ENCODE data around the gene TNIP2. TPM values are rescaled to one million over a fixed set of nuclear protein-coding genes. Genes with fewer than 3 reads are reported as not detected.

The TNIP2 gene
- total and polyA plus RNA-seq, 2 experiments from 2014 or later, result 40.6 to 55.2 TPM

DNA sequence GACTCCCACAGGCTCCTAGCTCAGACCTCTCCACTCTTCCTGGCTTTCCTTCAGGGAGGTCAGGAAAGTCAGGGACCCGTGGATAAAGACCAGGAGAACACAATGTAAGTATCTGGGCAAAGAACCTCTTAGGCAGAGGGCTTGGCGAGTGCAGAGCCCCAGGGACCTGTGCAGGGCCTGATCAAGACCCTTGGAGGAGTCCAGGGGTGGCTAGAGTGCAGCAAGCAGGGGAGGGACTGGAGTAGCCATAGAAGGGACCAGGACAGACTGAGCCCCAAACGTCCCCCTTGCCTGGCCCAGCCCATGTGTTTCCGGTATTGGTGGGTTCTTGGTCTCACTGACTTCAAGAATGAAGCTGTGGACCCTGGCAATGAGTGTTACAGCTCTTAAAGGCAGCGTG, 5.9 kb upstream of the TNIP2 start:
- no peak overlapping the region for H2AFZ ChIP-seq
- WGBS, 2 experiments (ENCODE audit: low coverage in 1 of 2, low lambda C conversion rate in 2 of 2, missing lambda C conversion rate in 2 of 2), result 47 to 53% methylated on average over 5 of the region's 5 CpGs
- no peaks in the 10 kb centered on the region for H3K4me1 ChIP-seq (ENCODE audit: insufficient read depth)
- in situ Hi-C loops (cut with MboI), result no loop called here
- no peak overlapping the region for H3K4me3 ChIP-seq
- H3K27ac ChIP-seq, result no peak overlapping the region
- H3K36me3 ChIP-seq (ENCODE audit: low read depth), result no peaks in the 10 kb centered on the region
- DNase-seq, result no peak
- H3K9me3 ChIP-seq (ENCODE audit: low read depth), result no peaks in the 10 kb centered on the region
- TF ChIP-seq EZH2 (IDR thresholded peaks at IDR 0.05; ENCODE audit: insufficient read depth, poor library complexity, severe bottlenecking), result no peak
- TF ChIP-seq EZH2phosphoT487 (IDR thresholded peaks at IDR 0.05; ENCODE audit: insufficient read depth, low read depth), result no peak
- no peaks in the 10 kb centered on the region for H3K27me3 ChIP-seq (replicated peaks; ENCODE audit: insufficient read depth)
- no peak overlapping the region for H3K9ac ChIP-seq
- H3K4me2 ChIP-seq (ENCODE audit: unreplicated experiment), result no peak overlapping the region
- H3K9me2 ChIP-seq (ENCODE audit: insufficient read depth), result no peaks in the 10 kb centered on the region
- no peaks in the 10 kb centered on the region for H3K79me2 ChIP-seq (ENCODE audit: insufficient read depth)
- 0 out of 2 replicates have a peak, but pooled peaks cover 3% of the 10 kb centered on the region for H3F3A ChIP-seq (ENCODE audit: insufficient read depth)
- no peaks in the 10 kb centered on the region for H4K20me1 ChIP-seq (ENCODE audit: insufficient read depth)

DNA sequence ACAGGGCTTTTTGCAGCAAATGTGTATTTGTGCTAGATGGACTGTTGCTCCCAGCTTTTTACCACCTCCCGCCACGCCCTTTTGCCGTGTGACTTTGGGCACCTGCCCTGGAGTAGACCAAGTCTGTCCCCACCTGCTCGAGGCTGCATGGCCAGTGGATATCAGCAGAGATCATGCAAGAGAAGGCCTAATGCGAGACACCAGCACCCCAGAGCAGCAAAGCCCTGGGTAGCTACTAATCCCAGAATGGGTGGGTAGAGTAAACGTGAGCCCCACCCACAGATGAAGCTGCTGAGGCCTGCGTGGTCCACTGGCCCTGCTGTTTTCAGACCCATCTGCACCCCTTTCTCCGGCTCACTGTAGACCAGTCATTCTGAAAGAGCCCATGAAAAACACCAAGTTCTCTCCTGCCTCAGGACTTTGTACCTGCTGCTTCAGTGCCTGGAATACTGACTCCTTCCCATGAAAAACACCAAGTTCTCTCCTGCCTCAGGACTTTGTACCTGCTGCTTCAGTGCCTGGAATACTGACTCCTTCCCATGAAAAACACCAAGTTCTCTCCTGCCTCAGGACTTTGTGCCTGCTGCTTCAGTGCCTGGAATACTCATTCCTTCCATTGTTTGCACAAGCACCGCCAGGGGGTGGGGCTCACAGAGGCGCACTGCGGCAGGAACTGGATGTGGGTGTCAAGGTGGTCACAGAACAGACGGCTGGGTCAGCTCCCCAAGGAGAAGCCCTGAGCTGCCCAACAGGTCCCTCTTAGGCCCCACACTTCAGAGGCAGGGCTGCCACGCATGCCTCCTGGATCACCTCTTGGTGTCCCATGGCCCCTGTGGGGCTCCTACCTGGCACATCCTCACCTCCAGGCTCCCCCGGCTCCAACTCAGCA, 5.1 kb upstream of the TNIP2 start:
- WGBS, 2 experiments (ENCODE audit: low coverage in 1 of 2, low lambda C conversion rate in 2 of 2, missing lambda C conversion rate in 2 of 2), result 71 to 74% methylated on average over 14 of the region's 14 CpGs
- Histone ChIP-seq H3K4me2 (ENCODE audit: unreplicated experiment) (no peak overlapping the region), H3K4me1 (ENCODE audit: insufficient read depth) (no peaks in the 10 kb centered on the region), H3K79me2 (ENCODE audit: insufficient read depth) (no peaks in the 10 kb centered on the region), H3K27me3 (replicated peaks; ENCODE audit: insufficient read depth) (no peaks in the 10 kb centered on the region), H4K20me1 (ENCODE audit: insufficient read depth) (no peaks in the 10 kb centered on the region), H3K9me3 (ENCODE audit: low read depth) (no peaks in the 10 kb centered on the region), H3K9me2 (ENCODE audit: insufficient read depth) (no peaks in the 10 kb centered on the region), H3K27ac (no peak overlapping the region), H3F3A (ENCODE audit: insufficient read depth) (0 out of 2 replicates have a peak, but pooled peaks cover 3% of the 10 kb centered on the region), H3K36me3 (ENCODE audit: low read depth) (no peaks in the 10 kb centered on the region), H2AFZ (no peak overlapping the region), H3K4me3 (no peak overlapping the region), H3K9ac (no peak overlapping the region)
- in situ Hi-C loops (cut with MboI), result no loop called here
- TF ChIP-seq EZH2phosphoT487 (IDR thresholded peaks at IDR 0.05; ENCODE audit: insufficient read depth, low read depth) (no peak), EZH2 (IDR thresholded peaks at IDR 0.05; ENCODE audit: insufficient read depth, poor library complexity, severe bottlenecking) (no peak)
- DNase-seq, result no peak

DNA sequence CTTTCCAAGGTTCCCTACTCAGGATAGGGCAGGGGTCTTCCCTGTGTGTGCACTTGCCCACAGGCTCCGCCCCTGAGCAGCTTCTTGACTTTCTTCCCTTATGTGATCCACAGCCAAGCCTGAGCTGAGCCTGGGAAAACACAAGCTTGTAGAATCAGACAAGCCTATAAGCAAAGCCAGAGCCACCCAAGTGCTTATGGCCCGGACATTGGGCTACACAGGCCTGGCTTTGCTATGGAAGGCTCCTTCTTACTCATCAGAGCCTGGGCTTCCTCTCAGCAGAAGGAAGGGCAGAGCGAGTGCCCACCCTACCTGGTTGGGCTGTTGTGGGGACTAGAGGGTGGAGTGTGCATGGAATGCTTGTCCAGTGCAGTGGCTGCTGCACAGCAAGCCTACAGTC, 1.3 kb upstream of the TNIP2 start:
- H3K36me3 ChIP-seq (ENCODE audit: low read depth), result no peaks in the 10 kb centered on the region
- H3K4me2 ChIP-seq (ENCODE audit: unreplicated experiment), result no peak overlapping the region
- 98% methylated on average over 3 of the region's 3 CpGs for WGBS, 2 experiments (ENCODE audit: low coverage in 1 of 2, low lambda C conversion rate in 2 of 2, missing lambda C conversion rate in 2 of 2)
- H3K4me3 ChIP-seq, result no peak overlapping the region
- in situ Hi-C loops (cut with MboI), result no loop called here
- no peak overlapping the region for H3K9ac ChIP-seq
- H3K79me2 ChIP-seq (ENCODE audit: insufficient read depth), result peaks cover 34% of the 10 kb centered on the region
- H3K27ac ChIP-seq, result no peak overlapping the region
- no peak overlapping the region for H2AFZ ChIP-seq
- DNase-seq, result no peak
- no peaks in the 10 kb centered on the region for H3F3A ChIP-seq (ENCODE audit: insufficient read depth)
- H3K4me1 ChIP-seq (ENCODE audit: insufficient read depth), result no peaks in the 10 kb centered on the region; the same call in 1 of the 2 replicates
- TF ChIP-seq EZH2phosphoT487 (IDR thresholded peaks at IDR 0.05; ENCODE audit: insufficient read depth, low read depth) (no peak), EZH2 (IDR thresholded peaks at IDR 0.05; ENCODE audit: insufficient read depth, poor library complexity, severe bottlenecking) (no peak)
- H3K27me3 ChIP-seq (replicated peaks; ENCODE audit: insufficient read depth), result no peaks in the 10 kb centered on the region
- no peaks in the 10 kb centered on the region for H3K9me2 ChIP-seq (ENCODE audit: insufficient read depth)
- no peaks in the 10 kb centered on the region for H3K9me3 ChIP-seq (ENCODE audit: low read depth)
- no peaks in the 10 kb centered on the region for H4K20me1 ChIP-seq (ENCODE audit: insufficient read depth)

DNA sequence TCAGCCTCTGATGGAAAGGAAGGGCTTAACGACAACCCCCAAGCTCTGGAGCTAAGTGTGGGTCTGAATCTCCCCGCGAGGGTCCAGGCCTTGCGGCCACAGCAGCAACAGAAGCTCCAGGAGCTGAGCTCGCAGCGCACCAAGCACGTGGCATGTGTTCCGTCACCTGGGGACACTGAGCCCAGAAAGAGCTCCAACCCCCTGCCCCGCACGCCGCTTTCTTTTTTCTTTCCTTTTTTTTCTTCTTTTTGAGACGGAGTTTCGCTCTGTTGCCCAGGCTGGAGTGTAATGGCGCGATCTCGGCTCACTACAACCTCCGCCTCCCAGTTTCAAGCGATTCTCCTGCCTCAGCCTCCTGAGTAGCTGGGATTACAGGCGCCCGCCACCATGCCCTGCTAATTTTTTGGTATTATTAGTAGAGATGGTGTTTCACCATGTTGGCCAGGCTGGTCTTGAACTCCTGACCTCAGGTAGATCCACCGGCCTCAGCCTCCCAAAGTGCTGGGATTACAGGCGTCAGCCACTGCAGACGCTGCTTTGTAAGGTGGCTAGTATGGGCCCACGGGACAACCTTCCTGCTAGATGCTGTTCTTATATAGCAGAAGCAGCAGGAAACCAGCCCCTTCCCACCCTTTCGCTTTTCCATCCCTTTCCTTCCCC, 685 bp upstream of the TNIP2 start:
- in situ Hi-C loops (cut with MboI), result no loop called here
- no peaks in the 10 kb centered on the region for H3K36me3 ChIP-seq (ENCODE audit: low read depth)
- no peaks in the 10 kb centered on the region for H3K27me3 ChIP-seq (replicated peaks; ENCODE audit: insufficient read depth)
- no peaks in the 10 kb centered on the region for H4K20me1 ChIP-seq (ENCODE audit: insufficient read depth)
- TF ChIP-seq EZH2 (IDR thresholded peaks at IDR 0.05; ENCODE audit: insufficient read depth, poor library complexity, severe bottlenecking), result no peak
- no peak for TF ChIP-seq EZH2phosphoT487 (IDR thresholded peaks at IDR 0.05; ENCODE audit: insufficient read depth, low read depth)
- peak overlapping the region; percentile 66 for H3K4me2 ChIP-seq (ENCODE audit: unreplicated experiment)
- H3K27ac ChIP-seq, result no peak overlapping the region
- H3F3A ChIP-seq (ENCODE audit: insufficient read depth), result no peaks in the 10 kb centered on the region
- DNase-seq, result no peak
- H3K9me2 ChIP-seq (ENCODE audit: insufficient read depth), result no peaks in the 10 kb centered on the region
- peak overlapping the region; percentile 75 for H2AFZ ChIP-seq
- H3K4me1 ChIP-seq (ENCODE audit: insufficient read depth), result no peaks in the 10 kb centered on the region; the same call in 1 of the 2 replicates
- peak overlapping the region; percentile 51 for H3K4me3 ChIP-seq
- H3K9ac ChIP-seq, result peak overlapping the region; percentile 30; the same call in 1 of the 2 replicates
- no peaks in the 10 kb centered on the region for H3K9me3 ChIP-seq (ENCODE audit: low read depth)
- 64 to 67% methylated on average over 25 of the region's 25 CpGs for WGBS, 2 experiments (ENCODE audit: low coverage in 1 of 2, low lambda C conversion rate in 2 of 2, missing lambda C conversion rate in 2 of 2)
- H3K79me2 ChIP-seq (ENCODE audit: insufficient read depth), result peaks cover 40% of the 10 kb centered on the region
